WI38 (cell line): Measurements from ENCODE around the gene PSMC3IP.
A peak's percentile ranks its signal among the peaks of the same experiment; 100 is the strongest.

Experiments
- H3K4me3 ChIP-seq: 2 replicates; pipeline ENCODE4 v1.5.1; 2011; ENCODE audit warnings: low read depth, mild to moderate bottlenecking, control low read depth, low read length
- TF ChIP-seq, protein P1 (sequence below): IDR thresholded peaks from 2 replicates; pipeline ENCODE4 v1.5.1; 2012; ENCODE audit warnings: low read depth, mild to moderate bottlenecking, control low read depth, low read length

PSMC3IP gene

DNA sequence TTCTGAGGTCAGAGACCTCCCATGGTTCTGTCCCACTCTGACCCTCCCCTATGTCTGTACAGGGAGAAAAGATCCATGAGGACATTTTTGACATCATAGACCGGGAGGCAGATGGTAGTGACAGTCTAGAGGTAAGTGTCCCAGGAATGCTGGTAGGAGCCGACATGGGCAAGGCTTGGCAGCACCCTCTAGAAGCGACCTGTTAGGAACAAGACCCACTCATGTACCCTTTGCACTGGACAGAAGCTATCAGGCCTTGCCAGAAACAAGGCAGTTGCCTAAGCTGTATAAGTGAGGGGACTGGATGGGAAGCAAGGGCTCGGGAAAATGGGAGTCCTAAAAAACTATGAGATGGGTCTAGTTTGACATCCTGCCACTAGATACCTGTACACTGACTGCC is 34.5 kb upstream of the PSMC3IP start:
- H3K4me3 ChIP-seq, result no peak overlapping the region

DNA sequence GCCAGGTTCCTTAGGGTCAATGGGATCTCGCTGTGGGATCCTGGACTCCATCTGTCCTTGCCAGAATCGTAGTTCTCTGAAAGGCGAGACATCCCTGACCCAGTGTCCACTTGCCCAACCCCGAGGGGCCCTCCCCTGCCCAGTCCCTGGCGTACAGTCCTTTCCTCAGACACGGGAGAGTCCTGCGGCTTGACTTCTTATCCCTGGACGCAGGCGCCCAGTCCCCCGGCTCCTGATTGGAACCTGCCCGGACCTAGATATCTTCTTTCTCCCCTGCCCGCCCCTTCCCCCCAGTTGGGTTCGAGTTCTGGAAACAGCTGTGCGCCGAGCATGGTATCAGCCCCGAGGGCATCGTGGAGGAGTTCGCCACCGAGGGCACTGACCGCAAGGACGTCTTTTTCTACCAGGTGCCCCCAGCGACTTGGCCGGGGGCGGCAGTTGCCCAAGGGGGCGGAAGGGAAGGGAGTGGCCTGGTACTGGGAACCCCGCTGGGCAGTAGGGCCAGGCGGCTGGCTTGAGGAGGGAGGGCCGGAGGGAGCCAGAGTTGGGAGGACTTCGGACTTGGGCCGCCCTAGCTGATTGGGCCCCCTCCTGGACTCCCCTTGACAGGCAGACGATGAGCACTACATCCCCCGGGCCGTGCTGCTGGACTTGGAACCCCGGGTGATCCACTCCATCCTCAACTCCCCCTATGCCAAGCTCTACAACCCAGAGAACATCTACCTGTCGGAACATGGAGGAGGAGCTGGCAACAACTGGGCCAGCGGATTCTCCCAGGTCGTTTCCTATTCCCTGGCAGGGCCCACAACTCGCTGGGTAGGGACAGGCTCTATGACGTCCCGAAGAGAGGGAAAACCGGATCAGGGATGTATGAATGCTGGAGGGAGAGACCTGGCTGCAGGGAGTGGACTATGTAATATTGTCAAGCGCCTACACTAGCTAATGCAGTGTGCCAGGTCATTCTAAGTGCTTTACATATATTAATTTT is 32.6 kb upstream of the PSMC3IP start:
- H3K4me3 ChIP-seq, result peak overlapping the region; percentile 99

More for the DNA sequence above, 34.5 kb upstream of the PSMC3IP start:
- TF ChIP-seq, protein P1, sequence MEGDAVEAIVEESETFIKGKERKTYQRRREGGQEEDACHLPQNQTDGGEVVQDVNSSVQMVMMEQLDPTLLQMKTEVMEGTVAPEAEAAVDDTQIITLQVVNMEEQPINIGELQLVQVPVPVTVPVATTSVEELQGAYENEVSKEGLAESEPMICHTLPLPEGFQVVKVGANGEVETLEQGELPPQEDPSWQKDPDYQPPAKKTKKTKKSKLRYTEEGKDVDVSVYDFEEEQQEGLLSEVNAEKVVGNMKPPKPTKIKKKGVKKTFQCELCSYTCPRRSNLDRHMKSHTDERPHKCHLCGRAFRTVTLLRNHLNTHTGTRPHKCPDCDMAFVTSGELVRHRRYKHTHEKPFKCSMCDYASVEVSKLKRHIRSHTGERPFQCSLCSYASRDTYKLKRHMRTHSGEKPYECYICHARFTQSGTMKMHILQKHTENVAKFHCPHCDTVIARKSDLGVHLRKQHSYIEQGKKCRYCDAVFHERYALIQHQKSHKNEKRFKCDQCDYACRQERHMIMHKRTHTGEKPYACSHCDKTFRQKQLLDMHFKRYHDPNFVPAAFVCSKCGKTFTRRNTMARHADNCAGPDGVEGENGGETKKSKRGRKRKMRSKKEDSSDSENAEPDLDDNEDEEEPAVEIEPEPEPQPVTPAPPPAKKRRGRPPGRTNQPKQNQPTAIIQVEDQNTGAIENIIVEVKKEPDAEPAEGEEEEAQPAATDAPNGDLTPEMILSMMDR, result no peak

DNA sequence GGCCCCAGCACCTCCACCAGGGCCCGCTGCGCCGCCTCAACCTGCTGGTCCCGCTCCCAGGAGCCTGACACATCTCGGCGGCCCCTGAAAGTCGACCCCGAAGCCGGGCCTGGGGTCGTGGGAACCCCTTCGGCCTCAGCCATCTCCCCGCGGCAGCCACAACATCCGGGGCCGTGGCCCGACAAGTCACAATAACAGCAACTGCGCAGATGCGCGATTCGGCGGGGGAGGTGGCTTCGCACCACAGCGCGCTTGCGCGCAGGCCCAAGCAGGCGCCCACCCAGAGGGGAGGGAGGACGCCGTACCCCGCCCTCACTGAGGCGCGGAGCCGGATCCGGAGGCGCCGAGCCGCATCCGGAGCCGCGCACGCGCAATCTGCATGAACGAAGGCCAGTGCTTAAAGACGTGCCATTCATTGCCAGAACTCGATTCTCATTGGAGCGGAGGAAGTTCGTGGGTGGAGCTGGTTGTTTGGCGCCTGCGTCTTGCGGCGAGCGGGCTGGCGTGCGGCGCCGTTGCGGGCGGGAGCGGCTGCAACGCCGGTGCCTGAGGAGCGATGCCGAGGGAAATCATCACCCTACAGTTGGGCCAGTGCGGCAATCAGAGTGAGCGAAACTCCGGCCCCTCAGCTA is 31.8 kb upstream of the PSMC3IP start, which contains the start of the genes RETREG3 and TUBG1:
Gene RETREG3 (minus strand): TSS at position 193 of the 632 bp plus-strand sequence. CDS start 50 bp downstream, at position 143.
Gene TUBG1 (plus strand): TSS at position 502 of the 632 bp plus-strand sequence. CDS start 55 bp downstream, at position 557.
- TF ChIP-seq, protein P1, result no peak; the same call in 1 of the 2 replicates
- peak within 1 kb of the TSS; percentile 99 for H3K4me3 ChIP-seq

DNA sequence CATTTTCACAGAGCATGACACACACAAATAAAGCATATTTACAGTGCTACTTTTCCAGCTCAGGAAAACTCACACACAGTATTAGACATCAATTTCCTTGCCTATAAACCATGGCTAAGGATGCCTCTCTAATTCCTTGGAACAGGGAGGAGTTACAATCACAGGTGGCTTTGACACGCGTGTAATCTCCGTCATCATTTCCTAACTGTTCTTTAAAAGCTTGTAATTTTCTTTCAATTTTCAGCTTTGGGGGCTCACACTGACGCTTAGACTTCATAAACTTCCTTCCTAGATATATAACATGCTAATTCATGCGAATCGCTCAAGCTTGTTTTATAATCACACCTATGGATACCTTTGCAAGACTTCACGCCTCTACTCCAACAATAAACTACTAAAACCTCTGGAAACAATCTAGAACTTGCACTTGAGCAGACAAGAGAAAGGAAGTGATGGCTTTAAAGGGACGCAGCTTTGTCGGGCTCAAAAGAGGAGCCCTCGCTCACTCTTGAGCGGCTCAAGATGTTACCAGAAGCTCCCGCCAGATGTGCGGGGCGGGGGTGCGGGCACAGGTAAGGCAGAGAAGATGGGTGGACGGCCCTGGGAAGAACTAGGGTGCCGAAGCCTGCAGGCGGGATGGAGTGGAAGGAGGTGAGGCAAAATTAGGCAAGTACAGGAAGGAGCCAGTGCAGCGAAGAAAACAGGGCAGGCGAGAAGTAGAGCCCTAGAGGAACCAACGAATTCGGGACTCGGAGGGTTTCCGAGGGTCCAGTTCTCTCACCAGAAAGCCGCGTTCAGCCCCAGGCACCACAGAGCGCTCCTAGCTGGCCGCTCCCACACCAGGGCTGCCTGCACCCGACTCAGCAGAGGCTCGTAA is 31.0 kb upstream of the PSMC3IP start:
- TF ChIP-seq, protein P1, result 0 out of 2 replicates have a peak, but pooled peaks have one; percentile 27
- peak overlapping the region; percentile 99 for H3K4me3 ChIP-seq

DNA sequence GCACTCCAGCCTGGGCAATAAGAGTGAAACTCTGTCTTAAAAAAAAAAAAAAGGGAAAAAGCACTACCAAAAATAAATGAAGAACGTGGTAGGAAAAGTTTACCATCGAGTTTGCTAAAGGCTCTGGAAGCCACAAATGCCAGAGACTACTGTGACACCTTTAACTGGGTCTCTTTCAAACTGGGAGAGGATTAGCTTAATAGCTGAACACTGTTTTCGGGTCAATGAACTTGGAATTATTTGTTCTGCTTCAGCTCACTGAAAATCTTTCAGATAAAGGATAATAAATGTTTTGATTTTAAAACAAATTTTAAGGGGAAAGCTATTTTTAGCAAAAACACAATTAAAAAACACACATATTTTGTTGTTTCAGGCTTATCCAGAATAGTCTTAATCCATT is 30.2 kb upstream of the PSMC3IP start:
- TF ChIP-seq, protein P1, result no peak

DNA sequence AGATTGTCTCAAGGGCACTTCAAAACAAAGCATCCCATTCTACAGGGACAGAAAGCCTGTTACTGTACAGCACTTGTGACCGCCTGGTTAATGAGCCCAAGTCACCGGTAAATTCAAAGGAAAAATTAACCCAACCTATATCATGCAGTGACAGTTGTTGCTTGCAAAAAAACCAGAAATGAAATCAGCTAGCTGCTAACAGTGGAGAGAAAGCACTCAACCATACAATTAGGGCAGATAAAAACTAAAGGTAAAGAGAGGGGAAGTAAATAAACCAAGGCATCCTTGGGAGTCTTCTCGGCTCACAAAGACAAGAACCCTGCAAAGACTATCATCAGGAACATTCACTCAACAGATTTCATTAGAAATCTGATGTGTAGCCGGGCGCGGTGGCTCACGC is 25.8 kb upstream of the PSMC3IP start:
- no peak overlapping the region for H3K4me3 ChIP-seq
- TF ChIP-seq, protein P1, result no peak

More for the DNA sequence above, 30.2 kb upstream of the PSMC3IP start:
- peak overlapping the region; percentile 99 for H3K4me3 ChIP-seq

DNA sequence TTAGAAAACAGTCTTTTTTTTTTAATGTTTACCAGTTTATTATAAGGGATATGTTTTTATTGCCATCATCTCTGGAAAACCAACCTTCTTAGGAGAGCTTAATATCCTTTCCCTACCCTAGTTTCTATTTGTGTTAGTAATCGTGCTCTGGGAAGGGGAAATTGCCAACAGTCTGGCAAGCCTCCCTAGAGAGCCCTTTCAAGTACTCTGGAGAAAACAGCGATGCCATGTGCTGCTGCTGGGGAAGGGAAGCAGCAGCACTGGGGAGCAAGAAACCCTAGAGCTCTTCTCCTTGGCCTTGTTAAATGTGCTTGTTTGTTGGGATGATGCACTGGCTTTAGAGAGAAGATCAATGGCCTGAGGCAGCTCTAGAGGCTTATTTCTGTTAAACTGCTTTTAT is 21.4 kb upstream of the PSMC3IP start:
- TF ChIP-seq, protein P1, result no peak
- no peak overlapping the region for H3K4me3 ChIP-seq
